ENCODE measurements around the gene GPBP1.

Gene GPBP1

DNA sequence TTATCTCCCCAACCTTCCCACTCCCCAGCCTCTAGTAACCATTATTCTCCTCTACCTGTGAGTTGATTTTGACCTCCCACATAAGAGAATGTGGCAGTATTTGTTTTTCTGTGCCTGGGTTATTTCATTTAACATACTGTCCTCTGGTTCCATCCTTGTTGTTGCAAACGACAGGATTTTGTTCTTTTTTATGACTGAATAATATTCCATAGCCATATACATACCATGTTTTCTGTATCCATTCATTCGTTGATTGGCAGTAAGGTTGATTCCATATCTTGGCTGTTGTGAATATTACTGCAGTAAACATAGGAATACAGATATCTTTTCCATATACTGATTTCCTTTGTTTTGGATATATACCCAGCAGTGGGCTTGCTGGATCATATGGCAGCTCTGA, 20.8 kb downstream of the GPBP1 start:
- Histone ChIP-seq H4K20me1 (ENCODE audit: low read depth, low read length) (peaks cover 42% of the 10 kb centered on the region), H3K4me3 (ENCODE audit: insufficient read depth, low read length, poor library complexity, severe bottlenecking) (no peak overlapping the region), H3K4me2 (ENCODE audit: low read depth, low read length, poor library complexity, severe bottlenecking) (no peak overlapping the region), H3K9me3 (ENCODE audit: insufficient read depth, low read length) (no peaks in the 10 kb centered on the region), H3F3A (ENCODE audit: insufficient read depth) (no peaks in the 10 kb centered on the region), H3K27ac (ENCODE audit: low read depth, low read length) (no peak overlapping the region), H3K9me2 (replicated peaks; ENCODE audit: insufficient read depth, low read length) (no peaks in the 10 kb centered on the region), H3K79me2 (ENCODE audit: insufficient read depth, low read length) (peaks cover 100% of the 10 kb centered on the region), H3K36me3 (ENCODE audit: low read length) (peaks cover 14% of the 10 kb centered on the region; the same call in 1 of the 2 replicates), H3K27me3 (ENCODE audit: low read length) (no peaks in the 10 kb centered on the region), H3K9ac (ENCODE audit: low read length) (no peak overlapping the region), H2AFZ (ENCODE audit: low read depth, low read length, severe bottlenecking) (no peak overlapping the region)
- TF ChIP-seq EZH2phosphoT487 (conservative IDR thresholded peaks at IDR 0.05; ENCODE audit: low read length): no peak
- TF ChIP-seq, protein P1, sequence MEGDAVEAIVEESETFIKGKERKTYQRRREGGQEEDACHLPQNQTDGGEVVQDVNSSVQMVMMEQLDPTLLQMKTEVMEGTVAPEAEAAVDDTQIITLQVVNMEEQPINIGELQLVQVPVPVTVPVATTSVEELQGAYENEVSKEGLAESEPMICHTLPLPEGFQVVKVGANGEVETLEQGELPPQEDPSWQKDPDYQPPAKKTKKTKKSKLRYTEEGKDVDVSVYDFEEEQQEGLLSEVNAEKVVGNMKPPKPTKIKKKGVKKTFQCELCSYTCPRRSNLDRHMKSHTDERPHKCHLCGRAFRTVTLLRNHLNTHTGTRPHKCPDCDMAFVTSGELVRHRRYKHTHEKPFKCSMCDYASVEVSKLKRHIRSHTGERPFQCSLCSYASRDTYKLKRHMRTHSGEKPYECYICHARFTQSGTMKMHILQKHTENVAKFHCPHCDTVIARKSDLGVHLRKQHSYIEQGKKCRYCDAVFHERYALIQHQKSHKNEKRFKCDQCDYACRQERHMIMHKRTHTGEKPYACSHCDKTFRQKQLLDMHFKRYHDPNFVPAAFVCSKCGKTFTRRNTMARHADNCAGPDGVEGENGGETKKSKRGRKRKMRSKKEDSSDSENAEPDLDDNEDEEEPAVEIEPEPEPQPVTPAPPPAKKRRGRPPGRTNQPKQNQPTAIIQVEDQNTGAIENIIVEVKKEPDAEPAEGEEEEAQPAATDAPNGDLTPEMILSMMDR (IDR thresholded peaks at IDR 0.05; ENCODE audit: insufficient read depth, low read length, poor library complexity, severe bottlenecking): no peak

- no peaks in the 10 kb centered on the region for H3K27me3 ChIP-seq (ENCODE audit: low read length)
- H3K4me3 ChIP-seq (ENCODE audit: insufficient read depth, low read length, poor library complexity, severe bottlenecking): no peak overlapping the region
- H3K9me3 ChIP-seq (ENCODE audit: insufficient read depth, low read length): no peaks in the 10 kb centered on the region
- no peak overlapping the region for H3K27ac ChIP-seq (ENCODE audit: low read depth, low read length)
- no peak overlapping the region for H3K9ac ChIP-seq (ENCODE audit: low read length)
- no peak overlapping the region for H3K4me2 ChIP-seq (ENCODE audit: low read depth, low read length, poor library complexity, severe bottlenecking)
- no peak overlapping the region for H2AFZ ChIP-seq (ENCODE audit: low read depth, low read length, severe bottlenecking)
- no peak for TF ChIP-seq EZH2phosphoT487 (conservative IDR thresholded peaks at IDR 0.05; ENCODE audit: low read length)
- TF ChIP-seq, protein P1 (IDR thresholded peaks at IDR 0.05; ENCODE audit: insufficient read depth, low read length, poor library complexity, severe bottlenecking): no peak
- peaks cover 38% of the 10 kb centered on the region for H4K20me1 ChIP-seq (ENCODE audit: low read depth, low read length)
- no peaks in the 10 kb centered on the region for H3K9me2 ChIP-seq (replicated peaks; ENCODE audit: insufficient read depth, low read length)
- H3F3A ChIP-seq (ENCODE audit: insufficient read depth): no peaks in the 10 kb centered on the region
- peaks cover 100% of the 10 kb centered on the region for H3K79me2 ChIP-seq (ENCODE audit: insufficient read depth, low read length)
- H3K36me3 ChIP-seq (ENCODE audit: low read length): peaks cover 14% of the 10 kb centered on the region; the same call in 1 of the 2 replicates
Observed at GRCh38 chr5:57195060-57195459, 21.2 kb downstream of the GPBP1 start.

DNA sequence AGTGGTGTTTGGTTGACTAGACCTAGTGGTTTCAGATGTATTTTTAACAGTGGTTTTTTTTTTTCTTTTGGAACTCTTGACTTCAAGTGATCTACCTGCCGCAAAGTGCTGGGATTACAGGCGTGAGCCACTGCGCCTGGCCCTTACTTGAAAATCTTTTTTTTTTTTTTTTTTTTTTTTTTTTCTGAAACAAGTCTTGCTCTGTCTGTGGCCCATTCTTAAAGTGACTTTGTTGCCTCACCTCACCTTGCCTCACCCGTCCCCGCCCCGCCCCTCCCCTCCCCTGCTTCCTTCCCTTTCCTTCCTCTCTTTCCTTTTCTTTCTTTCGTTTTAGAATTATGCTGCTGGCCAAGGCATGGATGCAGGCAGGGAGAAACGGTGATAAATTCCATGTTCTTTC, 26.0 kb downstream of the GPBP1 start:
- peaks cover 7% of the 10 kb centered on the region for H3F3A ChIP-seq (ENCODE audit: insufficient read depth)
- no peak overlapping the region for H2AFZ ChIP-seq (ENCODE audit: low read depth, low read length, severe bottlenecking)
- no peaks in the 10 kb centered on the region for H3K27me3 ChIP-seq (ENCODE audit: low read length)
- H3K4me2 ChIP-seq (ENCODE audit: low read depth, low read length, poor library complexity, severe bottlenecking): no peak overlapping the region
- no peaks in the 10 kb centered on the region for H3K9me2 ChIP-seq (replicated peaks; ENCODE audit: insufficient read depth, low read length)
- H3K9ac ChIP-seq (ENCODE audit: low read length): no peak overlapping the region
- TF ChIP-seq, protein P1 (IDR thresholded peaks at IDR 0.05; ENCODE audit: insufficient read depth, low read length, poor library complexity, severe bottlenecking): no peak
- no peak for TF ChIP-seq EZH2phosphoT487 (conservative IDR thresholded peaks at IDR 0.05; ENCODE audit: low read length)
- peaks cover 44% of the 10 kb centered on the region for H4K20me1 ChIP-seq (ENCODE audit: low read depth, low read length)
- no peak overlapping the region for H3K27ac ChIP-seq (ENCODE audit: low read depth, low read length)
- H3K79me2 ChIP-seq (ENCODE audit: insufficient read depth, low read length): peaks cover 100% of the 10 kb centered on the region
- no peaks in the 10 kb centered on the region for H3K9me3 ChIP-seq (ENCODE audit: insufficient read depth, low read length)
- H3K36me3 ChIP-seq (ENCODE audit: low read length): 0 out of 2 replicates have a peak, but pooled peaks cover 4% of the 10 kb centered on the region
- no peak overlapping the region for H3K4me3 ChIP-seq (ENCODE audit: insufficient read depth, low read length, poor library complexity, severe bottlenecking)
